ENCODE results near the gene GPALPP1.

DNA sequence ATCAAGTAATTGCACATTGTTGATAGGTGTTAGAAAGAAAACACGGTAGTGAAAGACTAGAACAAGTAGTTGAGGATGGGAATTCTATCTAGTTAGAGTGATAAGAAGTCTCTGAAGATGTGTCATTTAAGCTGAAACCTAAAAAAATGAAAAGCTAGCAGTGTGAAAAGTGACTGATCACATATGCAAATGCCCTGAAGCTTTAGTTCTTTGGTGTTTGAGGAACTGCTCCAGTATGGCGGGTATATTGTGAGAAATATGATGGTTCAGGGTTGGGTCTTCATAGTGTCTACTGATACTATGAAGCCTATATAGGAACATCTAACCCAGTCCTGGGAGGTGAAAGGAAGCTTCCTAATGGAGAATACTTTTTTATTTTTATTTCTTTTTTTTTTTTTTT lies 45.0 kb downstream of the GPALPP1 start:
- TF ChIP-seq, protein P1, sequence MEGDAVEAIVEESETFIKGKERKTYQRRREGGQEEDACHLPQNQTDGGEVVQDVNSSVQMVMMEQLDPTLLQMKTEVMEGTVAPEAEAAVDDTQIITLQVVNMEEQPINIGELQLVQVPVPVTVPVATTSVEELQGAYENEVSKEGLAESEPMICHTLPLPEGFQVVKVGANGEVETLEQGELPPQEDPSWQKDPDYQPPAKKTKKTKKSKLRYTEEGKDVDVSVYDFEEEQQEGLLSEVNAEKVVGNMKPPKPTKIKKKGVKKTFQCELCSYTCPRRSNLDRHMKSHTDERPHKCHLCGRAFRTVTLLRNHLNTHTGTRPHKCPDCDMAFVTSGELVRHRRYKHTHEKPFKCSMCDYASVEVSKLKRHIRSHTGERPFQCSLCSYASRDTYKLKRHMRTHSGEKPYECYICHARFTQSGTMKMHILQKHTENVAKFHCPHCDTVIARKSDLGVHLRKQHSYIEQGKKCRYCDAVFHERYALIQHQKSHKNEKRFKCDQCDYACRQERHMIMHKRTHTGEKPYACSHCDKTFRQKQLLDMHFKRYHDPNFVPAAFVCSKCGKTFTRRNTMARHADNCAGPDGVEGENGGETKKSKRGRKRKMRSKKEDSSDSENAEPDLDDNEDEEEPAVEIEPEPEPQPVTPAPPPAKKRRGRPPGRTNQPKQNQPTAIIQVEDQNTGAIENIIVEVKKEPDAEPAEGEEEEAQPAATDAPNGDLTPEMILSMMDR (IDR thresholded peaks at IDR 0.05), result no peak
- no peak for TF ChIP-seq POLR2A (IDR thresholded peaks at IDR 0.05)

All from thyroid gland (tissue), 4 donors.